Neural progenitor cell (in vitro differentiated cells): ENCODE results near the gene CKB.

Experiments
- CTCF ChIP-seq: fragments of 200-600 bp; sonication (generic); IDR thresholded peaks from 2 replicates; pipeline ENCODE4 v1.5.1; 2017; ENCODE audit warnings: antibody characterized with exemption, mild to moderate bottlenecking
- EZH2 ChIP-seq: fragments of 200-600 bp; sonication (generic); IDR thresholded peaks from 2 replicates; pipeline ENCODE4 v1.6.1; 2017; ENCODE audit warnings: antibody characterized with exemption, mild to moderate bottlenecking, moderate library complexity
- EZH2phosphoT487 ChIP-seq: fragments of 200-600 bp; sonication (generic); IDR thresholded peaks from 2 replicates; pipeline ENCODE4 v1.6.1; 2017; ENCODE audit warnings: antibody characterized with exemption

- TF ChIP-seq CTCF: no peak
- no peak for TF ChIP-seq EZH2
- no peak for TF ChIP-seq EZH2phosphoT487
Measured at GRCh38 chr14:103533137-103533998, 10.7 kb upstream of the CKB start.
